Tibial nerve (tissue), 4 donors: ENCODE data around the gene MRPL40. TPM values are rescaled to one million over a fixed set of nuclear protein-coding genes. Genes with fewer than 3 reads are reported as not detected.

Experiments used
- DNase-seq, 2 donors: peaks; one replicate each; pipeline ENCODE4 v3.0.0-alpha.2; 2019; ENCODE audit warnings: low spot score in 2 of 2
- H3K27ac ChIP-seq, 4 donors: fragments of 200-600 bp; sonication (generic) in 3 of 4; one replicate each; pipeline ENCODE4 v1.5.1; 2017 to 2019; ENCODE audit warnings: mild to moderate bottlenecking in 1 of 4
- H3K27me3 ChIP-seq, 2 donors: fragments of 200-600 bp; sonication (generic) in 1 of 2; one replicate each; pipeline versions ENCODE4 v1.5.1 to v1.6.0; 2017 to 2019
- H3K36me3 ChIP-seq, 3 donors: fragments of 200-600 bp; sonication (generic); one replicate each; pipeline ENCODE4 v1.5.1; 2018 to 2019
- H3K4me1 ChIP-seq, 4 donors: fragments of 200-600 bp; sonication (generic) in 3 of 4; one replicate each; pipeline ENCODE4 v1.5.1; 2017 to 2019
- H3K4me3 ChIP-seq, 4 donors: fragments of 200-600 bp; sonication (generic) in 3 of 4; one replicate each; pipeline ENCODE4 v1.5.1; 2017 to 2019; ENCODE audit warnings: mild to moderate bottlenecking in 1 of 4, moderate library complexity in 1 of 4
- H3K9me3 ChIP-seq, 4 donors: fragments of 200-600 bp; sonication (generic) in 3 of 4; one replicate each; pipeline ENCODE4 v1.5.1; 2017 to 2019
- EP300 ChIP-seq, 2 donors: sonication (generic); formaldehyde crosslinking; IDR thresholded peaks; one replicate each; pipeline ENCODE4 v1.6.1; 2017; ENCODE audit warnings: antibody characterized with exemption in 2 of 2, mild to moderate bottlenecking in 1 of 2
- POLR2A ChIP-seq, 2 donors: fragments of 450-650 bp; IDR thresholded peaks; one replicate each; pipeline ENCODE4 v1.6.1; 2017; ENCODE audit warnings: antibody characterized with exemption in 2 of 2, mild to moderate bottlenecking in 2 of 2, moderate library complexity in 2 of 2
- WGBS, 2 donors: methylation state at CpG; one replicate each; pipeline ENCODE4 v1.1.5; 2018; 5-methylcytosine and 5-hydroxymethylcytosine counted together
- total RNA-seq, 4 donors: library from RNA; depleted of rRNA; stranded (reverse); fragments of >200 nt; gene quantifications; one replicate each; pipeline ENCODE4 v1.1.0, GENCODE V29; 2016
- TF ChIP-seq, protein P1 (sequence below), 5 experiments: fragments of 200-600 bp in 3 of 5; fragments of 450-650 bp in 2 of 5; sonication (generic) in 3 of 5; IDR thresholded peaks; one replicate each; pipeline ENCODE4 v1.5.1; 2016 to 2019; ENCODE audit warnings: antibody characterized with exemption in 5 of 5, mild to moderate bottlenecking in 3 of 5, moderate library complexity in 2 of 5

MRPL40 gene
- total RNA-seq, 4 donors from 2014 or later = 11.4 to 37.8 (median 23.8) TPM

DNA sequence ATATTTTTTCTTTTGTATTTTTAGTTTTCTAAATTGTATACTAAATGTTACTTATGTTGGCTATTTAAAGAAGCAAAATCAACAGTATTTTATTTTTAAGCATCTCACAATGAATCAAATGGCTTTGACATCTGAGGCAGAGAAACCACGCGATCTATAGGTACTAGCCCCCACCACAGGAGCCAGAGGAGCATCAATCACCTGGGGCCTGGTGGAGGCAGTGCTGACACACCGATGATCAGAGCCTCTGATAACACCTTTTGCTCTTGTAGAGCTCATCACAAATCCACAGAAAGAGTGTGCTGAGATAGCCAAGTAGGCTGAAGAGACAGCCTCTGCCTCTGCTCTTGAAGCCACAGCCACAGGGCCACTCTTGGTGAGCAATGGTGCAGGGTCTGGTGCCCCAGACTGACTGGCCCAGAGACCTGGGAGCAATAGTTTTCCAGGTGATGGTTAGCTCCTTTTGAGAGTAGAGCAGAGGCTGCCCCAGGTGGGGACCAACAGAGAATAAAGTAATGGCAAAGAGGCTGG lies 26.0 kb upstream of the MRPL40 start:
- WGBS, 2 donors = 90 to 94% methylated on average over 3 of the region's 3 CpGs
- peaks cover 0 to 71% (median 20%) of the 10 kb centered on the region in 3 donors for H3K36me3 ChIP-seq

DNA sequence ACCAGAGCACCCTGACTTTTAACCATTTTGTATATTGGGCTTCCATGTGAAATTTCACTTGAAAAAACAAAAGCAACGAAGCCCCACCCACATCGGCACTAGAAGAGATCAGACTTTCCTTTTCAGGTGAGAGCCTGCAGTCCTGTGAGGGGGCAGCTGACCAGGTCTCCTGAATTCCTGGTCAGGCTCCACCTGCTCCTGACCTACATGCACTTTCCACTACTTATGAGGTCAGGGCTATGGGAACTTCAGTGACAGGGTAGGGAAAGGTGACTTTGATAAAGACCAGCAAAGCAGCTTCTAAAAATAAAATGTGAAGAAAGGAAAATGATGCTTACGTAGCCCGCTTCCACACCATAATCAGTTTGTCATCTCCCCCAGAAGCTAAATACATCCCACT lies 25.5 kb upstream of the MRPL40 start:
- Histone ChIP-seq H3K27ac (no peak overlapping the region), H3K4me3 (no peak overlapping the region), H3K27me3 (no peaks in the 10 kb centered on the region), H3K4me1 (peaks cover 0 to 1% (median 0%) of the 10 kb centered on the region in 4 donors), H3K36me3 (peaks cover 0 to 66% (median 20%) of the 10 kb centered on the region in 3 donors), H3K9me3 (no peaks in the 10 kb centered on the region)
- WGBS, 2 donors = 91 to 93% methylated on average over 4 of the region's 4 CpGs
- TF ChIP-seq EP300 (IDR thresholded peaks at IDR 0.05) = no peak
- TF ChIP-seq POLR2A (IDR thresholded peaks at IDR 0.05) = no peak
- TF ChIP-seq, protein P1, sequence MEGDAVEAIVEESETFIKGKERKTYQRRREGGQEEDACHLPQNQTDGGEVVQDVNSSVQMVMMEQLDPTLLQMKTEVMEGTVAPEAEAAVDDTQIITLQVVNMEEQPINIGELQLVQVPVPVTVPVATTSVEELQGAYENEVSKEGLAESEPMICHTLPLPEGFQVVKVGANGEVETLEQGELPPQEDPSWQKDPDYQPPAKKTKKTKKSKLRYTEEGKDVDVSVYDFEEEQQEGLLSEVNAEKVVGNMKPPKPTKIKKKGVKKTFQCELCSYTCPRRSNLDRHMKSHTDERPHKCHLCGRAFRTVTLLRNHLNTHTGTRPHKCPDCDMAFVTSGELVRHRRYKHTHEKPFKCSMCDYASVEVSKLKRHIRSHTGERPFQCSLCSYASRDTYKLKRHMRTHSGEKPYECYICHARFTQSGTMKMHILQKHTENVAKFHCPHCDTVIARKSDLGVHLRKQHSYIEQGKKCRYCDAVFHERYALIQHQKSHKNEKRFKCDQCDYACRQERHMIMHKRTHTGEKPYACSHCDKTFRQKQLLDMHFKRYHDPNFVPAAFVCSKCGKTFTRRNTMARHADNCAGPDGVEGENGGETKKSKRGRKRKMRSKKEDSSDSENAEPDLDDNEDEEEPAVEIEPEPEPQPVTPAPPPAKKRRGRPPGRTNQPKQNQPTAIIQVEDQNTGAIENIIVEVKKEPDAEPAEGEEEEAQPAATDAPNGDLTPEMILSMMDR (IDR thresholded peaks at IDR 0.05) = no peak
- no peak for DNase-seq

More for the DNA sequence above, 26.0 kb upstream of the MRPL40 start:
- no peak for DNase-seq
- TF ChIP-seq POLR2A (IDR thresholded peaks at IDR 0.05) (no peak), EP300 (IDR thresholded peaks at IDR 0.05) (no peak)
- TF ChIP-seq, protein P1 (IDR thresholded peaks at IDR 0.05) = no peak
- H3K4me1 ChIP-seq = no peaks in the 10 kb centered on the region
- H3K27ac ChIP-seq = no peak overlapping the region
- H3K27me3 ChIP-seq = no peaks in the 10 kb centered on the region
- H3K4me3 ChIP-seq = no peak overlapping the region
- H3K9me3 ChIP-seq = no peaks in the 10 kb centered on the region

DNA sequence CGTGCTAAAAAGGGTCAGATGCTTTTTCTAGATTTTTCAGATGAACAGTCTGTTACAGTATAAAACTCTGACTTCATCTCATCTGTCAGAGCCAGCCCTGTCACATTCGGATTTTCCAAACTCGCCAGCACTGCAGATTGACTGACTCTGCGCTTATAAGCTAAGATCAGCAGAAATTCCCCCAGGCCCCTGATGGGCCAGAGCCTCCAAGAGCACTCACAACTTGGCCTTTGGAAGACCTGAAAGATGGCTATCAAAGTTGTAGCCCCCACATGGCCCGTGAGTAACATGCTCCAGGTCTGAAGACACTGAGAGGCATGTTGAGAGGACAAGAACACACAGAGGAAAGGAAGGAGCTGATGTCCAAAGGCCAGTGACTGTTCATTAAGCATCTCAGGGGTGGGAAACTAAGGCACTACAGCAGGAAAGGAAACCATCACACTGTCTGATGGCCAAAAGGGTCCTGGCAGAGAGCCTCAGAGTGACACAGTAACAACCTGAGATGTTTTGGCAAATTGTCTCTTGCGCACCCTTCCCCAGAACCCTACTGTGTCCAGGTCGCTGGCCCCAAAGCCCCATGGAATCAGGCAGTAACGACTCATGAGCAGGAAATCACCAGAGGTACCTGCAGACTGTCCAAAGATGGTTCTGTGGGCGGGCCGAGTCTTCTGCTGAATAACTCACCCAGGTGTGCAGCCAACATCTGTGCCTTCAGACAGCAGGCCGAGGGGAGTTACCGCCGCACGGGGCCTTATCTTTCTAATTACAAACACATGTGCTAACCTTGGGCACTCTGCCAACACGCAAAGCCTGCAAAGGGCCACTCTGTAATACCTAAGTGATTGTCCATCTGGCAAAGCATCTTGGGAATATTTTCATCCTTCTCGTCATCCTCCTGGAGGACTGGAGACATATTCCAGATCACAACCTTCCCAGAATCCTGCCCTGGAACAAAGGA lies 24.4 kb upstream of the MRPL40 start:
- no peak for TF ChIP-seq POLR2A (IDR thresholded peaks at IDR 0.05)
- TF ChIP-seq, protein P1 (IDR thresholded peaks at IDR 0.05) = no peak
- no peak for TF ChIP-seq EP300 (IDR thresholded peaks at IDR 0.05)
- 71 to 80% methylated on average over 16 of the region's 16 CpGs for WGBS, 2 donors
- peaks cover 0 to 6% (median 0%) of the 10 kb centered on the region in 4 donors for H3K4me1 ChIP-seq
- no peak overlapping the region for H3K27ac ChIP-seq
- H3K36me3 ChIP-seq = peaks cover 0 to 65% (median 20%) of the 10 kb centered on the region in 3 donors
- no peak for DNase-seq
- no peaks in the 10 kb centered on the region for H3K9me3 ChIP-seq
- no peaks in the 10 kb centered on the region for H3K27me3 ChIP-seq
- H3K4me3 ChIP-seq = no peak overlapping the region

DNA sequence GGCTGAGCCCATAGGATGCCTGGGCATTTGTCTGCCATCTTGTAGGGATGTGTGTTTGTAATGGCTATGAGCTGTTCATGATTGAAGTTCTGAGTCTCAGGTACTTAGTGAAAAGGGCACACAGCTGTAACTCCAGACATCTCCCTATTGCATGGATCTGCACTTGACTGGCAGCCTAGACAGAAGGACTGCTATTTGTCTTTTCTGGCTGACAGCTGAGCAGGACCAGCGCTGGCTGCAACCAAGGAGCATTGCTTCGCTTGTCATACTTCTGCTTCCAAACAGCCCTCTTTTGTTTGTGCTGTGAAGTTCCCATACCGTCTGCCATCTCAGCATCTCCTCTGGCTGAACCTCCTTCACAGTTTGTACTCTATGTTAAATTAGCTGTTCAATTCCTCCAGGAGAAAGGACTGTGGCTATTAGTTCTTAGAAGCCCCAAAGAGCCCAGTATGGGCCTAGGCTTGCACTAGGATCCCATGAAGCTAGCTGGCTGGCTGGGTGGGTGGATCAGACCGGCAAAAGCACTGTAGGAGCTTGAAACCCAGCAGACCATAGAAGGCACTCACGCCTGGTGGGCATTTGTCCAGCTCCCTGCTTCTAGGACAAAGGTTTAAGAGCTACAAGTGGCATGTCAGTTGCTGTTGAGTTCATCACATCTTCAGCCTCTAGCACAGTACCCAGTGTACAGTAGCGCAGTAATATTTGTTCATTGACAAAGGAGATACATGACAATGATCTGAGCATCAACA lies 21.2 kb upstream of the MRPL40 start:
- TF ChIP-seq, protein P1 (IDR thresholded peaks at IDR 0.05) = no peak
- TF ChIP-seq EP300 (IDR thresholded peaks at IDR 0.05) = no peak

More for the DNA sequence above, 21.2 kb upstream of the MRPL40 start:
- no peak for DNase-seq
- peaks cover 0 to 43% (median 20%) of the 10 kb centered on the region in 3 donors for H3K36me3 ChIP-seq
- H3K27ac ChIP-seq = no peak overlapping the region
- 73 to 88% methylated on average over 6 of the region's 6 CpGs for WGBS, 2 donors
- H3K4me3 ChIP-seq = no peak overlapping the region
- H3K4me1 ChIP-seq = peaks cover 0 to 6% (median 0%) of the 10 kb centered on the region in 4 donors
- H3K9me3 ChIP-seq = no peaks in the 10 kb centered on the region
- no peaks in the 10 kb centered on the region for H3K27me3 ChIP-seq
